ENCODE results near the gene CHSY1.

The CHSY1 gene

DNA sequence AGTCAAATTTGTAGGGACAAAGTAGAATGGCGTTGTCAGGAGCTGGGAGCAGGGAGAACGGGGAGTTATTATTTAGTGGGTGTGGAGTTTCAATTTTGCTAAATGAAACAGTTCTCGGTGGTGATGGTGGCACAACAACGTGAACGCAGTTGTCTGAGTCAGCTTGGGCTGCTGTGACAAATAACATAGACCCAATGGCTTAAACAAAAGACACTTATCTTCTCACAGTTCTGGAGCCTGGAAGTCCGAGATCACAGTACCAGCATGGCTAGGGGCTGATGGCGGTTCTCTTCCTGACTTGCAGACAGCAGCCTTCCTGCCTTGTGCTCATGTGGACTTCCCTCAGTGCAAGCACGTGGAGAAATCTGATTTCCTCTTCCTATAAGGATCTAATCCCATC is 90.2 kb downstream of the CHSY1 start:
- Histone ChIP-seq H3K79me2 (ENCODE audit: control insufficient read depth, insufficient read depth, low read length, poor library complexity) (no peaks in the 10 kb centered on the region), H2BK12ac (ENCODE audit: low read length) (no peak overlapping the region)
- WGBS (ENCODE audit: extremely low coverage, insufficient coverage, insufficient read length): no CpG with 5 or more reads among the region's 8 CpGs

DNA sequence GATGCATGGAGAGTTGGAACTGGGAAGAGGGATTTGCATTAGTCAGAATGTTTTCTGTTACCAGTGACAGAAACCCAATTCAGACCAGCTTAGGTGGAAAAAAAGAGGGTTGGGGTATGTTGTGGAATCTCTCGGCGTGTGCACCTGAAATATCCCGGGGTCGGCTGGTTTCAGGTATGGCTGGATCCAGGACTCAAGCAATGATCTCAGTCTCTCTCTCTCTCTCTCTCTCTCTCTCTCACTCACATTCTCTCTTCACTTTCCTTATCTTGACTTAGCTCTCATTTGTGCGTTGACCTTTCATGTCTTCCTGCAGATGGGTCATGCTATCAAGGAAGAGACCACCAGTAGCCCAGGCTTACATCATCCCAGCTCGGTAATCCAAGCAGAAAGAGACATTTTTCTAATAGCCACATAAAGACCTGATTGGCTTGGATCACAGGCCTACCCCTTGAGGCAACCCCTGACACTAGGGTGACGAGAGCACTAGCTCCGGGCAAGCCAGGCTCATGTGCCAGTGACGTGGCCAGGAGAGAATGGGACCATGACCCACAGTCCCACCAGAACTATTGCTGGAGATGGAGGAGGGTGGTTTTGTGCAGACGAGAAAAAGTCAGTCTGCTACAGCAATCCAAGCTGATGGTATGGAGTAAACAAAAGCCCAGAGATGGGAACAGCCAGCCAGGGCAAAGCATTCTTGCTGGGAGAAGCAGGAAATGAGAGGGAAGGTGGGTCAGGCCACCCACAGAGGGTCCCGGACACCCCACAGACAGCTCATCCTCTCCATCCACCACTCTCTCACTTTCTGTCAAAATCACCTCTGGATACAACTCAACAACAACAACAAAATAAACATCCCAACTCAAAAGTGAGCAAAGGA is 91.7 kb downstream of the CHSY1 start:
- no peak for DNase-seq

More for the DNA sequence above, 90.2 kb downstream of the CHSY1 start:
- no peak overlapping the region for H3K4me2 ChIP-seq (ENCODE audit: low read length)
- DNase-seq: no peak
- no peak overlapping the region for H3K27ac ChIP-seq (ENCODE audit: low read depth, low read length)
- peaks cover 13% of the 10 kb centered on the region for H3K9me3 ChIP-seq (ENCODE audit: insufficient read depth, low read depth, low read length)
- no peaks in the 10 kb centered on the region for H3K4me1 ChIP-seq (ENCODE audit: control insufficient read depth in 1 of 2, insufficient read depth in 2 of 2, low read length in 2 of 2)
- no peak overlapping the region for H3K4me3 ChIP-seq (ENCODE audit: low read depth, low read length)
- H3K36me3 ChIP-seq (ENCODE audit: control insufficient read depth in 1 of 2, insufficient read depth in 2 of 2, low read length in 2 of 2): no peaks in the 10 kb centered on the region
- H4K12ac ChIP-seq (ENCODE audit: low read depth, low read length): no peak overlapping the region
- H3K18ac ChIP-seq (ENCODE audit: low read length): no peak overlapping the region
- no peaks in the 10 kb centered on the region for H3K79me1 ChIP-seq (ENCODE audit: low read length)
- H3K23ac ChIP-seq (ENCODE audit: low read length): no peak overlapping the region
- H4K8ac ChIP-seq (ENCODE audit: low read depth, low read length): no peak overlapping the region
- no peak overlapping the region for H4K91ac ChIP-seq (ENCODE audit: low read depth, low read length)
- no peak overlapping the region for H2BK5ac ChIP-seq (ENCODE audit: low read depth, low read length, poor library complexity)
- no peak overlapping the region for H3K9ac ChIP-seq (ENCODE audit: low read length)
- no peak overlapping the region for H2AFZ ChIP-seq (ENCODE audit: insufficient read depth, low read length, poor library complexity)
- no peak overlapping the region for H3K14ac ChIP-seq (ENCODE audit: low read length)
- no peak overlapping the region for H2AK5ac ChIP-seq (ENCODE audit: low read length)
- H2BK120ac ChIP-seq (ENCODE audit: insufficient read depth, low read length, poor library complexity): no peak overlapping the region
- no peaks in the 10 kb centered on the region for H3K27me3 ChIP-seq (ENCODE audit: insufficient read depth, low read length)
- no peak overlapping the region for H3K4ac ChIP-seq (ENCODE audit: low read depth, low read length)

DNA sequence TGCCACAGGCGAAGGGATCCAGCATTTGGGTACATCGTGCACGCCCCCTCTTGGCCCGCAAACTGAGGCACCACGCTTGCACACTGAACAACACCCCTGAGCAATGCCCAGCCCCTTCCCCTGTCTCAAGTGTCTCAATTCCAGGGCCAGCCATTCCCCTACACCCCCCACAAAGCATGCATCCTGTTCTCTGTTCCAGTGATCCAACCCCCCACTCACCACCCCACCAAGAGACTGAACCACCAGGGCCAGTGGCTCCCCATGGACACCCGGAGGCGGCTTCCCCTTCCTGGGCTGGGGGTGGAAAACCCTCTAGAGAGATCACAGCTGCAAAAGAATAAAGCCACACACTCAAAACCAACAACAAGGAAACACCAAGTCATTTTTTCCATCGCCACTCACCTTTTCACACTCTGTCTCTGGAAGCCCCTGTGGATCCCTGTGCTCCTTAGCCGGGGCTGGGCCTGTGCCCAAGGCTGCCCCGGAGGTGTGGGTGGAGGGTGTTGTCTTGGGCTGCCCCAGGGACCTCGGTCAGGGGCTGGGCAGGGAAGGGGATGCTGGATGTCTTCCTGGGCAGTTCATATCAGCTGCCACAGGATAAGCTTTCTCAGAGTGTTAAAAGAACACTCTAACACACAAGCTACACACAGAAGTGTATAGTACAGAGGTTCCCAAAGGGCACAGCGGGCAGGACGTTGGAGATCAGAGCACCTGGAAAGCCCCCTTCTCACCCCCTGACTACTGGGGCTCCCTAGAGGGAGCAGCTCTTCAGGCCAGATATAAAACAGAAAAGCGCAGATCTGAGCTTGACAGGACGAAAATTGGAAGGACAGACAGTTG is 92.5 kb downstream of the CHSY1 start:
- Histone ChIP-seq H3K79me1 (ENCODE audit: low read length) (no peaks in the 10 kb centered on the region), H3K36me3 (ENCODE audit: control insufficient read depth in 1 of 2, insufficient read depth in 2 of 2, low read length in 2 of 2) (no peaks in the 10 kb centered on the region), H2BK5ac (ENCODE audit: low read depth, low read length, poor library complexity) (no peak overlapping the region), H3K79me2 (ENCODE audit: control insufficient read depth, insufficient read depth, low read length, poor library complexity) (no peaks in the 10 kb centered on the region), H2BK120ac (ENCODE audit: insufficient read depth, low read length, poor library complexity) (no peak overlapping the region), H4K12ac (ENCODE audit: low read depth, low read length) (no peak overlapping the region), H3K4me2 (ENCODE audit: low read length) (no peak overlapping the region), H3K23ac (ENCODE audit: low read length) (no peak overlapping the region), H3K27me3 (ENCODE audit: insufficient read depth, low read length) (no peaks in the 10 kb centered on the region), H3K9ac (ENCODE audit: low read length) (no peak overlapping the region), H3K27ac (ENCODE audit: low read depth, low read length) (no peak overlapping the region), H3K14ac (ENCODE audit: low read length) (no peak overlapping the region), H2AK5ac (ENCODE audit: low read length) (no peak overlapping the region), H3K4me3 (ENCODE audit: low read depth, low read length) (peak overlapping the region; percentile 61), H3K9me3 (ENCODE audit: insufficient read depth, low read depth, low read length) (peaks cover 8% of the 10 kb centered on the region), H3K18ac (ENCODE audit: low read length) (no peak overlapping the region), H3K4ac (ENCODE audit: low read depth, low read length) (no peak overlapping the region), H4K91ac (ENCODE audit: low read depth, low read length) (no peak overlapping the region), H2AFZ (ENCODE audit: insufficient read depth, low read length, poor library complexity) (no peak overlapping the region), H4K8ac (ENCODE audit: low read depth, low read length) (no peak overlapping the region), H2BK12ac (ENCODE audit: low read length) (no peak overlapping the region), H3K4me1 (ENCODE audit: control insufficient read depth in 1 of 2, insufficient read depth in 2 of 2, low read length in 2 of 2) (no peaks in the 10 kb centered on the region)
- DNase-seq: no peak
- no CpG with 5 or more reads among the region's 15 CpGs for whole genome bisulfite sequencing (ENCODE audit: extremely low coverage, insufficient coverage, insufficient read length)

More for the DNA sequence above, 91.7 kb downstream of the CHSY1 start:
- no peak overlapping the region for H2BK120ac ChIP-seq (ENCODE audit: insufficient read depth, low read length, poor library complexity)
- H2BK12ac ChIP-seq (ENCODE audit: low read length): no peak overlapping the region
- WGBS (ENCODE audit: extremely low coverage, insufficient coverage, insufficient read length): no CpG with 5 or more reads among the region's 11 CpGs
- H4K8ac ChIP-seq (ENCODE audit: low read depth, low read length): no peak overlapping the region
- H4K91ac ChIP-seq (ENCODE audit: low read depth, low read length): no peak overlapping the region
- H2AK5ac ChIP-seq (ENCODE audit: low read length): no peak overlapping the region
- H3K79me2 ChIP-seq (ENCODE audit: control insufficient read depth, insufficient read depth, low read length, poor library complexity): no peaks in the 10 kb centered on the region
- no peaks in the 10 kb centered on the region for H3K4me1 ChIP-seq (ENCODE audit: control insufficient read depth in 1 of 2, insufficient read depth in 2 of 2, low read length in 2 of 2)
- H3K23ac ChIP-seq (ENCODE audit: low read length): no peak overlapping the region
- no peak overlapping the region for H2AFZ ChIP-seq (ENCODE audit: insufficient read depth, low read length, poor library complexity)
- no peak overlapping the region for H4K12ac ChIP-seq (ENCODE audit: low read depth, low read length)
- H3K79me1 ChIP-seq (ENCODE audit: low read length): no peaks in the 10 kb centered on the region
- H3K14ac ChIP-seq (ENCODE audit: low read length): no peak overlapping the region
- no peak overlapping the region for H3K4ac ChIP-seq (ENCODE audit: low read depth, low read length)
- H3K18ac ChIP-seq (ENCODE audit: low read length): no peak overlapping the region
- H3K4me2 ChIP-seq (ENCODE audit: low read length): no peak overlapping the region
- H3K27me3 ChIP-seq (ENCODE audit: insufficient read depth, low read length): no peaks in the 10 kb centered on the region
- H3K9ac ChIP-seq (ENCODE audit: low read length): no peak overlapping the region
- no peak overlapping the region for H2BK5ac ChIP-seq (ENCODE audit: low read depth, low read length, poor library complexity)
- H3K4me3 ChIP-seq (ENCODE audit: low read depth, low read length): no peak overlapping the region
- no peak overlapping the region for H3K27ac ChIP-seq (ENCODE audit: low read depth, low read length)
- peaks cover 10% of the 10 kb centered on the region for H3K9me3 ChIP-seq (ENCODE audit: insufficient read depth, low read depth, low read length)
- no peaks in the 10 kb centered on the region for H3K36me3 ChIP-seq (ENCODE audit: control insufficient read depth in 1 of 2, insufficient read depth in 2 of 2, low read length in 2 of 2)

DNA sequence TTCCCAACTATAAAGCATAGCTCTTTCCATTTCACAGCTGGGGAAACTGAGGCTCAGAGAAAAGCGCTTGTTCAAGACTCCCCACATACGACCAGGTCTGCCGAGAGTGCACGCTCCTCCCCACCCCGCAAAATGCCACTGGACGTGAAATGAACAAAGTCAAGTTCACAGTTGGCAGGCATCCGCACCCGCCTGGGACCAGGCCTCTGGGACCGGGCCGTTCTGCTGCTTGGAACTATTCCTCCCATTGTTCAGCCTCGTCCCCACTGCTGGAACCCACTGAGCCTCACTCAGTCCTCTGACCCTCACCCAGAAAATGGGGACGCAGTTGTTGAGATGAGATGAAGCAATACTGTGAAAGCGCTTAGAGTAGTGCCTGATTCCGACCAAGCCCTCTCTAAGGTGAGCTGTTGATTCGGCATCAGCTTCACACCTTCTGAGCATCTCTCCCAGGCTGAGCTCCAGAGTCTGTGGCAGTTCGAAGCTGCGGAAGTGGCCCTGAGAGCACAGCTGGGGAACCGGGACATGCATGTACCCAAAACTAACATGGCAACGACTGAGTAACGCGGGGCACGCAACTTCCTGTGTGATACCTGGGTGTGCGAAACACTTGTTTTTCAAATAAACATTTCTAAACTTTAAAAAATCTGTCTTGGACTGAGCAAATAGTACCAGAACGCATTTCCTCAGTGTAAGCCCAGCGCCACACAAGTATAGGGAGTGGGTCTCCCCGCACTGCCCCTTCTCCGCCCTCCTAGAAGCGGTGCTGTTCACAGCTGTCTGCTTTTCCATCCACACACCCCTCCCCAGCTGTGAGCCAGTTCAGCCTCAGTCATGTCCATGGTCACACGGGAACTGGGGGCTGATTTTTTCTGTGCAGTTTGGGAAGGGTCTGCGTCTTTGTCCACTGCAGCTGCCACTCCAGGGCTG is 93.4 kb downstream of the CHSY1 start:
- no CpG with 5 or more reads among the region's 30 CpGs for WGBS (ENCODE audit: extremely low coverage, insufficient coverage, insufficient read length)
- Histone ChIP-seq H3K9me3 (ENCODE audit: insufficient read depth, low read depth, low read length) (peaks cover 9% of the 10 kb centered on the region), H3K79me1 (ENCODE audit: low read length) (no peaks in the 10 kb centered on the region), H2BK12ac (ENCODE audit: low read length) (no peak overlapping the region), H3K14ac (ENCODE audit: low read length) (no peak overlapping the region), H3K4me1 (ENCODE audit: control insufficient read depth in 1 of 2, insufficient read depth in 2 of 2, low read length in 2 of 2) (no peaks in the 10 kb centered on the region), H4K12ac (ENCODE audit: low read depth, low read length) (no peak overlapping the region), H3K23ac (ENCODE audit: low read length) (no peak overlapping the region), H3K79me2 (ENCODE audit: control insufficient read depth, insufficient read depth, low read length, poor library complexity) (no peaks in the 10 kb centered on the region), H3K36me3 (ENCODE audit: control insufficient read depth in 1 of 2, insufficient read depth in 2 of 2, low read length in 2 of 2) (no peaks in the 10 kb centered on the region), H4K8ac (ENCODE audit: low read depth, low read length) (no peak overlapping the region), H3K27me3 (ENCODE audit: insufficient read depth, low read length) (no peaks in the 10 kb centered on the region), H3K4ac (ENCODE audit: low read depth, low read length) (no peak overlapping the region), H3K4me2 (ENCODE audit: low read length) (no peak overlapping the region), H2AFZ (ENCODE audit: insufficient read depth, low read length, poor library complexity) (no peak overlapping the region), H3K27ac (ENCODE audit: low read depth, low read length) (no peak overlapping the region), H3K18ac (ENCODE audit: low read length) (no peak overlapping the region), H2AK5ac (ENCODE audit: low read length) (no peak overlapping the region), H3K4me3 (ENCODE audit: low read depth, low read length) (peak overlapping the region; percentile 61), H2BK5ac (ENCODE audit: low read depth, low read length, poor library complexity) (no peak overlapping the region), H2BK120ac (ENCODE audit: insufficient read depth, low read length, poor library complexity) (no peak overlapping the region), H3K9ac (ENCODE audit: low read length) (no peak overlapping the region), H4K91ac (ENCODE audit: low read depth, low read length) (no peak overlapping the region)
- no peak for DNase-seq

Measured in trophoblast cell (in vitro differentiated cells and primary cell).